SK-N-SH (cell line): Measurements from ENCODE around the gene CIAO2A. TPM values are rescaled to one million over a fixed set of nuclear protein-coding genes. Genes with fewer than 3 reads are reported as not detected.

Source experiments
- CTCF ChIA-PET: fragments of 300-600, 350-600 bp; formaldehyde crosslinking; extraction: SDS; loops from one replicate; lab custom pipeline; 2021; lab: Yijun Ruan, JAX
- POLR2A ChIA-PET: fragments of 350-600 bp; sonication (Branson Sonifier 250); formaldehyde crosslinking; extraction: SDS; loops from one replicate; lab custom pipeline; 2020; ENCODE audit warnings: antibody characterized with exemption, inconsistent platforms; lab: Yijun Ruan, JAX
- DNase-seq: peaks from one replicate; pipeline ENCODE4 v3.0.0; 2012
- H2AFZ ChIP-seq: fragments of 200-600 bp; sonication (generic); 2 replicates; pipeline ENCODE4 v1.8.1; 2016; ENCODE audit warnings: antibody characterized with exemption, mild to moderate bottlenecking, low read depth
- H3F3A ChIP-seq: fragments of 200-600 bp; sonication (generic); replicated peaks from 2 replicates; pipeline ENCODE3; 2016; ENCODE audit warnings: antibody characterized with exemption, mild to moderate bottlenecking; ENCODE audit not compliant: insufficient read depth
- H3K27ac ChIP-seq, 2 experiments: fragments of 200-500 bp in 1 of 2; fragments of 200-600 bp in 1 of 2; sonication (Bioruptor generic) in 1 of 2; sonication (generic), shearing (Covaris generic) in 1 of 2; 2 replicates each; pipeline versions ENCODE4 v1.5.1 to v1.6.1; 2014 to 2016; ENCODE audit warnings: low read depth in 2 of 2, inconsistent platforms in 1 of 2, low read length in 1 of 2, mild to moderate bottlenecking in 1 of 2, mixed read lengths in 1 of 2
- H3K27me3 ChIP-seq: fragments of 200-600 bp; sonication (generic), shearing (Covaris generic); 2 replicates; pipeline ENCODE4 v1.6.1; 2016; ENCODE audit warnings: mixed run types; ENCODE audit not compliant: insufficient read depth
- H3K36me3 ChIP-seq, 2 experiments: fragments of 200-500 bp in 1 of 2; fragments of 200-600 bp in 1 of 2; sonication (Bioruptor generic) in 1 of 2; sonication (generic) in 1 of 2; replicated peaks in 1 of 2; 2 replicates each; pipeline versions ENCODE3 to v1.5.1; 2014 to 2016; ENCODE audit warnings: low read length in 1 of 2, mild to moderate bottlenecking in 1 of 2; ENCODE audit not compliant: insufficient read depth in 2 of 2, control insufficient read depth in 1 of 2
- H3K4me1 ChIP-seq, 2 experiments: fragments of 200-500 bp in 1 of 2; fragments of 200-600 bp in 1 of 2; sonication (Bioruptor generic) in 1 of 2; sonication (generic), shearing (Covaris generic) in 1 of 2; 2 replicates each; pipeline versions ENCODE4 v1.5.1 to v1.6.1; 2014 to 2016; ENCODE audit warnings: low read depth in 1 of 2, low read length in 1 of 2, mixed run types in 1 of 2; ENCODE audit not compliant: insufficient read depth in 2 of 2, control insufficient read depth in 1 of 2
- H3K4me2 ChIP-seq: fragments of 200-600 bp; sonication (generic), shearing (Covaris generic); 2 replicates; pipeline ENCODE4 v1.6.1; 2017; ENCODE audit warnings: mixed run types
- H3K4me3 ChIP-seq, 2 experiments: fragments of 200-500 bp in 1 of 2; fragments of 200-600 bp in 1 of 2; sonication (Bioruptor generic) in 1 of 2; sonication (generic), shearing (Covaris generic) in 1 of 2; 2 replicates each; pipeline versions ENCODE4 v1.5.1 to v1.8.1; 2014 to 2016; ENCODE audit warnings: low read depth in 2 of 2, inconsistent platforms in 1 of 2, low read length in 1 of 2, mild to moderate bottlenecking in 1 of 2, mixed read lengths in 1 of 2, moderate library complexity in 1 of 2
- H3K79me2 ChIP-seq: fragments of 200-600 bp; sonication (generic); 2 replicates; pipeline ENCODE4 v1.8.1; 2017; ENCODE audit warnings: mild to moderate bottlenecking; ENCODE audit not compliant: insufficient read depth
- H3K9ac ChIP-seq: fragments of 200-600 bp; sonication (generic); 2 replicates; pipeline ENCODE4 v1.6.1; 2017; ENCODE audit warnings: mixed run types
- H3K9me2 ChIP-seq: fragments of 200-600 bp; sonication (generic); 2 replicates; pipeline ENCODE4 v1.6.1; 2017; ENCODE audit warnings: mixed run types
- H3K9me3 ChIP-seq: fragments of 200-600 bp; sonication (generic); 2 replicates; pipeline ENCODE4 v1.6.1; 2017; ENCODE audit warnings: mixed run types, mild to moderate bottlenecking, moderate library complexity
- H4K20me1 ChIP-seq: fragments of 200-600 bp; sonication (generic); 2 replicates; pipeline ENCODE4 v1.6.1; 2017; ENCODE audit warnings: mild to moderate bottlenecking, mixed run types; ENCODE audit not compliant: insufficient read depth
- CHD2 ChIP-seq: fragments of 150-350 bp; IDR thresholded peaks from 2 replicates; pipeline ENCODE4 v1.6.1; 2018; ENCODE audit warnings: low read length; ENCODE audit not compliant: partially characterized antibody
- ELF1 ChIP-seq: IDR thresholded peaks from 2 replicates; pipeline ENCODE4 v1.4.0; 2012
- EZH2phosphoT487 ChIP-seq: fragments of 200-600 bp; sonication (generic); IDR thresholded peaks from 2 replicates; pipeline ENCODE4 v1.6.1; 2017; ENCODE audit warnings: low read depth, mixed run types, mild to moderate bottlenecking, antibody characterized with exemption, moderate library complexity, borderline replicate concordance
- FOSL2 ChIP-seq: IDR thresholded peaks from 2 replicates; pipeline ENCODE4 v1.4.0; 2012; ENCODE audit warnings: low read depth, mild to moderate bottlenecking, moderate library complexity, borderline replicate concordance
- FOXJ3 ChIP-seq: sonication (generic); formaldehyde crosslinking; IDR thresholded peaks from 2 replicates; pipeline ENCODE4 v1.5.1; 2020; ENCODE audit warnings: mild to moderate bottlenecking, missing genetic modification reagents
- IRF3 ChIP-seq: fragments of 150-350 bp; IDR thresholded peaks from 2 replicates; pipeline ENCODE4 v1.6.1; 2016; ENCODE audit warnings: mild to moderate bottlenecking, low read depth, low read length
- NFIC ChIP-seq: IDR thresholded peaks from 2 replicates; pipeline ENCODE4 v1.4.0; 2012; ENCODE audit warnings: borderline replicate concordance
- NRF1 ChIP-seq: IDR thresholded peaks from 2 replicates; pipeline ENCODE4 v1.6.1; 2012; ENCODE audit warnings: low read depth, mild to moderate bottlenecking, low read length
- RAD21 ChIP-seq: IDR thresholded peaks from 2 replicates; pipeline ENCODE4 v1.6.1; 2012; ENCODE audit warnings: mild to moderate bottlenecking, low read length
- REST ChIP-seq: IDR thresholded peaks from 2 replicates; pipeline ENCODE4 v1.6.1; 2012; ENCODE audit warnings: mild to moderate bottlenecking, low read depth, low read length, moderate library complexity
- RFX5 ChIP-seq: IDR thresholded peaks from 2 replicates; pipeline ENCODE4 v1.6.1; 2012; ENCODE audit warnings: mild to moderate bottlenecking, improper control_type of control experiment, low read length
- TAF1 ChIP-seq: IDR thresholded peaks from 2 replicates; pipeline ENCODE4 v1.6.1; 2012; ENCODE audit warnings: low read depth, mild to moderate bottlenecking, low read length, moderate library complexity, borderline replicate concordance
- TEAD4 ChIP-seq: IDR thresholded peaks from 2 replicates; pipeline ENCODE4 v1.4.0; 2012; ENCODE audit warnings: mild to moderate bottlenecking, borderline replicate concordance; ENCODE audit not compliant: insufficient read depth
- USF1 ChIP-seq: IDR thresholded peaks from 2 replicates; pipeline ENCODE4 v1.4.0; 2012; ENCODE audit warnings: low read depth, borderline replicate concordance
- ZBTB33 ChIP-seq: IDR thresholded peaks from 2 replicates; pipeline ENCODE4 v1.4.0; 2012; ENCODE audit warnings: low read depth, borderline replicate concordance
- WGBS: methylation state at CpG from one replicate; pipeline ENCODE4 v1.1.6; 2017; ENCODE audit warnings: low lambda C conversion rate; 5-methylcytosine and 5-hydroxymethylcytosine counted together
- polyA plus RNA-seq, 3 experiments: library from polyadenylated mRNA; depleted of rRNA; stranded (reverse); fragments of >200 nt; gene quantifications; 2 replicates each; pipeline ENCODE4 v1.2.3, GENCODE V29; 2012

CIAO2A gene
- polyA plus RNA-seq, 1 of the 3 experiments (the other 2 are of a cell fraction) = 65.3 TPM

GRCh38 chr15:64070106-64070505 lies 23.5 kb downstream of the CIAO2A start:
- CTCF ChIA-PET = interaction anchor here (0.9 to 7.4 kb wide), 7 partner anchors 9 to 457 kb away, joined by 4 to 94 read pairs (median 4); partner anchors contain the start of genes CIAO2A and DAPK2
- POLR2A ChIA-PET = no interaction called here
- no peaks in the 10 kb centered on the region for H3K9me3 ChIP-seq
- H3K36me3 ChIP-seq = peaks cover 11 to 28% of the 10 kb centered on the region in 2 experiments
- H3K4me1 ChIP-seq = peaks cover 0 to 14% of the 10 kb centered on the region in 2 experiments; a peak in 2 of 4 replicates
- no peaks in the 10 kb centered on the region for H4K20me1 ChIP-seq
- no peak for DNase-seq
- H3K4me3 ChIP-seq = no peak overlapping the region
- H3K4me2 ChIP-seq = no peak overlapping the region
- H3K9me2 ChIP-seq = no peaks in the 10 kb centered on the region
- WGBS = 96% methylated on average over 3 of the region's 3 CpGs
- no peaks in the 10 kb centered on the region for H3K27me3 ChIP-seq
- TF ChIP-seq RFX5 (no peak), NFIC (no peak), ZBTB33 (no peak), FOXJ3 (CRISPR knock-in tag) (no peak), CHD2 (no peak)
- H3K79me2 ChIP-seq = no peaks in the 10 kb centered on the region
- H2AFZ ChIP-seq = no peak overlapping the region
- H3K9ac ChIP-seq = no peak overlapping the region
- no peak overlapping the region for H3K27ac ChIP-seq
- H3F3A ChIP-seq = peaks cover 37% of the 10 kb centered on the region

- TF ChIP-seq NRF1 (no peak), TEAD4 (no peak), ELF1 (no peak), RFX5 (no peak), REST (no peak), FOSL2 (no peak), USF1 (no peak), EZH2phosphoT487 (no peak), TAF1 (no peak), RAD21 (no peak), IRF3 (no peak)
- Histone ChIP-seq H3K4me2 (no peak overlapping the region), H3K36me3 (peaks cover 1 to 15% of the 10 kb centered on the region in 2 experiments), H3K27me3 (no peaks in the 10 kb centered on the region), H3K27ac (no peak overlapping the region), H3K79me2 (no peaks in the 10 kb centered on the region), H3K9me2 (no peaks in the 10 kb centered on the region), H3F3A (peaks cover 27% of the 10 kb centered on the region), H3K9me3 (no peaks in the 10 kb centered on the region), H3K4me1 (peaks cover 0 to 14% of the 10 kb centered on the region in 2 experiments; a peak in 2 of 4 replicates), H2AFZ (no peak overlapping the region), H3K4me3 (no peak overlapping the region), H3K9ac (no peak overlapping the region), H4K20me1 (no peaks in the 10 kb centered on the region)
- POLR2A ChIA-PET = no interaction called here
- CTCF ChIA-PET = interaction anchor here (0.7 to 7.4 kb wide), 42 partner anchors 8 to 601 kb away, joined by 3 to 94 read pairs (median 4); partner anchors contain the start of genes CIAO2A, DAPK2 and FBXL22
- WGBS = 52% methylated on average over 4 of the region's 4 CpGs
- DNase-seq = no peak
These were observed 25.5 kb downstream of the CIAO2A start for GRCh38 chr15:64068133-64068532.
